Fibroblast of lung (primary cell): ENCODE measurements around the gene SLC39A5.

Experiments used
- EZH2 ChIP-seq: IDR thresholded peaks from 2 replicates; pipeline ENCODE4 v1.5.1; 2012; ENCODE audit warnings: low read length, control low read depth, mild to moderate bottlenecking; ENCODE audit errors: missing control alignments
- TF ChIP-seq, protein P1 (sequence below), 2 donors: IDR thresholded peaks in 1 of 2; conservative IDR thresholded peaks in 1 of 2; 1 replicate in 1 of 2; 2 replicates in 1 of 2; pipeline ENCODE4 v1.5.1; 2011 to 2012; ENCODE audit warnings: low read length in 2 of 2, control low read depth in 1 of 2, inconsistent platforms in 1 of 2, low read depth in 1 of 2, mild to moderate bottlenecking in 1 of 2

DNA sequence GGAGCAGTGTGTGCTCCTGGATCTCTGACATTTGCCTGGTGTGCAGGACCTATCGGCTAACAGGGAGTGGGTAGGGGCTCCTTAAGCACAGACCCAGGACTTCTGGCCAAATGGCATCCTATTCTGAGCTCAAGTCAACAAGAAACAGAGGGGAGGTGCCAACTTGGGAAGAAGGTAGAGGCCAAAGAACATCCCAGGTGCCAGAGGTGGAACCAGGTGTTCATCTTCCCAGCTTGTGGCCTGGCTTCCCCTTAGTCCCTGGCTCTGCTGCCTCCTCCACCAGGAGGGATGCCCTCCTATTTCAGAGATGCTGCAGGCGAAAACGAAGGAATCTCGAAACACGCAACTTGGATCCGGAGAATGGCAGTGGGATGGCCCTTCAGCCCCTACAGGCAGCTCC, 6.2 kb downstream of the SLC39A5 start:
- TF ChIP-seq, protein P1, sequence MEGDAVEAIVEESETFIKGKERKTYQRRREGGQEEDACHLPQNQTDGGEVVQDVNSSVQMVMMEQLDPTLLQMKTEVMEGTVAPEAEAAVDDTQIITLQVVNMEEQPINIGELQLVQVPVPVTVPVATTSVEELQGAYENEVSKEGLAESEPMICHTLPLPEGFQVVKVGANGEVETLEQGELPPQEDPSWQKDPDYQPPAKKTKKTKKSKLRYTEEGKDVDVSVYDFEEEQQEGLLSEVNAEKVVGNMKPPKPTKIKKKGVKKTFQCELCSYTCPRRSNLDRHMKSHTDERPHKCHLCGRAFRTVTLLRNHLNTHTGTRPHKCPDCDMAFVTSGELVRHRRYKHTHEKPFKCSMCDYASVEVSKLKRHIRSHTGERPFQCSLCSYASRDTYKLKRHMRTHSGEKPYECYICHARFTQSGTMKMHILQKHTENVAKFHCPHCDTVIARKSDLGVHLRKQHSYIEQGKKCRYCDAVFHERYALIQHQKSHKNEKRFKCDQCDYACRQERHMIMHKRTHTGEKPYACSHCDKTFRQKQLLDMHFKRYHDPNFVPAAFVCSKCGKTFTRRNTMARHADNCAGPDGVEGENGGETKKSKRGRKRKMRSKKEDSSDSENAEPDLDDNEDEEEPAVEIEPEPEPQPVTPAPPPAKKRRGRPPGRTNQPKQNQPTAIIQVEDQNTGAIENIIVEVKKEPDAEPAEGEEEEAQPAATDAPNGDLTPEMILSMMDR (conservative IDR thresholded peaks at IDR 0.05 in 1 of 2, IDR thresholded peaks at IDR 0.05 in 1 of 2; ENCODE audit: low read depth in 1 of 2, low read length in 2 of 2) = no peak
- no peak for TF ChIP-seq EZH2
